Mononuclear cell (primary cell): ENCODE data around the gene SGCA. TPM values are rescaled to one million over a fixed set of nuclear protein-coding genes. Genes with fewer than 3 reads are reported as not detected.

Experiments
- H3K27me3 ChIP-seq: 2 replicates; pipeline ENCODE4 v1.6.0; 2011; ENCODE audit warnings: low read length, control low read depth; ENCODE audit not compliant: insufficient read depth
- H3K4me1 ChIP-seq: 2 replicates; pipeline ENCODE4 v1.5.1; 2011; ENCODE audit warnings: mild to moderate bottlenecking, low read length, control low read depth; ENCODE audit not compliant: insufficient read depth
- H3K4me3 ChIP-seq: 2 replicates; pipeline ENCODE4 v1.5.1; 2011; ENCODE audit warnings: mild to moderate bottlenecking, low read length, moderate library complexity
- H3K9me3 ChIP-seq: 2 replicates; pipeline ENCODE4 v1.5.1; 2011; ENCODE audit warnings: low read depth, mild to moderate bottlenecking, control low read depth, low read length
- total RNA-seq: library from RNA; depleted of rRNA; stranded (reverse); fragments of >200 nt; gene quantifications from one replicate; pipeline ENCODE4 v1.2.3, GENCODE V29; 2012

SGCA gene
- total RNA-seq, 1 donor: not detected

- H3K9me3 ChIP-seq: no peaks in the 10 kb centered on the region
- H3K4me1 ChIP-seq: peaks cover 26% of the 10 kb centered on the region
- no peak overlapping the region for H3K4me3 ChIP-seq
- no peaks in the 10 kb centered on the region for H3K27me3 ChIP-seq
Observed at GRCh38 chr17:50187751-50188530, 22.1 kb downstream of the SGCA start.

- no peaks in the 10 kb centered on the region for H3K27me3 ChIP-seq
- no peaks in the 10 kb centered on the region for H3K9me3 ChIP-seq
- no peak overlapping the region for H3K4me3 ChIP-seq
- peaks cover 20% of the 10 kb centered on the region for H3K4me1 ChIP-seq
Observed at GRCh38 chr17:50188531-50188920, 22.7 kb downstream of the SGCA start.

- Histone ChIP-seq H3K4me3 (no peak overlapping the region), H3K9me3 (no peaks in the 10 kb centered on the region), H3K27me3 (no peaks in the 10 kb centered on the region), H3K4me1 (peaks cover 15% of the 10 kb centered on the region)
Observed at GRCh38 chr17:50188921-50189549, 23.2 kb downstream of the SGCA start.

GRCh38 chr17:50189550-50190292 lies 23.9 kb downstream of the SGCA start:
- no peak overlapping the region for H3K4me3 ChIP-seq
- H3K9me3 ChIP-seq: no peaks in the 10 kb centered on the region
- peaks cover 8% of the 10 kb centered on the region for H3K4me1 ChIP-seq
- no peaks in the 10 kb centered on the region for H3K27me3 ChIP-seq

GRCh38 chr17:50190293-50190602 lies 24.4 kb downstream of the SGCA start:
- Histone ChIP-seq H3K4me3 (no peak overlapping the region), H3K9me3 (no peaks in the 10 kb centered on the region), H3K4me1 (peaks cover 3% of the 10 kb centered on the region), H3K27me3 (no peaks in the 10 kb centered on the region)

GRCh38 chr17:50190603-50191358 lies 25.0 kb downstream of the SGCA start:
- no peaks in the 10 kb centered on the region for H3K4me1 ChIP-seq
- H3K9me3 ChIP-seq: no peaks in the 10 kb centered on the region
- no peaks in the 10 kb centered on the region for H3K27me3 ChIP-seq
- no peak overlapping the region for H3K4me3 ChIP-seq

GRCh38 chr17:50191359-50192143 lies 25.7 kb downstream of the SGCA start:
- Histone ChIP-seq H3K27me3 (no peaks in the 10 kb centered on the region), H3K4me3 (no peak overlapping the region), H3K4me1 (no peaks in the 10 kb centered on the region), H3K9me3 (no peaks in the 10 kb centered on the region)

GRCh38 chr17:50192144-50192617 lies 26.4 kb downstream of the SGCA start:
- Histone ChIP-seq H3K9me3 (no peaks in the 10 kb centered on the region), H3K4me3 (no peak overlapping the region), H3K27me3 (no peaks in the 10 kb centered on the region), H3K4me1 (no peaks in the 10 kb centered on the region)

GRCh38 chr17:50192618-50193291 lies 26.9 kb downstream of the SGCA start:
- Histone ChIP-seq H3K27me3 (no peaks in the 10 kb centered on the region), H3K4me3 (no peak overlapping the region), H3K9me3 (no peaks in the 10 kb centered on the region)

GRCh38 chr17:50194140-50194933 lies 28.5 kb downstream of the SGCA start:
- H3K4me3 ChIP-seq: no peak overlapping the region
- no peaks in the 10 kb centered on the region for H3K9me3 ChIP-seq
- H3K4me1 ChIP-seq: no peaks in the 10 kb centered on the region
- H3K27me3 ChIP-seq: peaks cover 3% of the 10 kb centered on the region

More at GRCh38 chr17:50192618-50193291, 26.9 kb downstream of the SGCA start:
- H3K4me1 ChIP-seq: no peaks in the 10 kb centered on the region

- peaks cover 6% of the 10 kb centered on the region for H3K4me1 ChIP-seq
- no peak overlapping the region for H3K4me3 ChIP-seq
- peaks cover 5% of the 10 kb centered on the region for H3K27me3 ChIP-seq
- H3K9me3 ChIP-seq: no peaks in the 10 kb centered on the region
Observed at GRCh38 chr17:50194934-50195865, 29.4 kb downstream of the SGCA start.

- Histone ChIP-seq H3K27me3 (peaks cover 7% of the 10 kb centered on the region), H3K4me1 (peaks cover 14% of the 10 kb centered on the region), H3K4me3 (no peak overlapping the region), H3K9me3 (no peaks in the 10 kb centered on the region)
Observed at GRCh38 chr17:50196036-50196435, 30.2 kb downstream of the SGCA start.
